T-helper 1 cell (primary cell): ENCODE results near the gene CYFIP2.
"Not testable (repeated sequence)": the region's sequence is repeated elsewhere in the genome, so short reads cannot be mapped to it uniquely, and the experiment has no call there.

Experiments
- DNase-seq, 5 donors: peaks; one replicate each; pipeline ENCODE4 v3.0.0-alpha.2; 2012 to 2020

Gene CYFIP2

DNA sequence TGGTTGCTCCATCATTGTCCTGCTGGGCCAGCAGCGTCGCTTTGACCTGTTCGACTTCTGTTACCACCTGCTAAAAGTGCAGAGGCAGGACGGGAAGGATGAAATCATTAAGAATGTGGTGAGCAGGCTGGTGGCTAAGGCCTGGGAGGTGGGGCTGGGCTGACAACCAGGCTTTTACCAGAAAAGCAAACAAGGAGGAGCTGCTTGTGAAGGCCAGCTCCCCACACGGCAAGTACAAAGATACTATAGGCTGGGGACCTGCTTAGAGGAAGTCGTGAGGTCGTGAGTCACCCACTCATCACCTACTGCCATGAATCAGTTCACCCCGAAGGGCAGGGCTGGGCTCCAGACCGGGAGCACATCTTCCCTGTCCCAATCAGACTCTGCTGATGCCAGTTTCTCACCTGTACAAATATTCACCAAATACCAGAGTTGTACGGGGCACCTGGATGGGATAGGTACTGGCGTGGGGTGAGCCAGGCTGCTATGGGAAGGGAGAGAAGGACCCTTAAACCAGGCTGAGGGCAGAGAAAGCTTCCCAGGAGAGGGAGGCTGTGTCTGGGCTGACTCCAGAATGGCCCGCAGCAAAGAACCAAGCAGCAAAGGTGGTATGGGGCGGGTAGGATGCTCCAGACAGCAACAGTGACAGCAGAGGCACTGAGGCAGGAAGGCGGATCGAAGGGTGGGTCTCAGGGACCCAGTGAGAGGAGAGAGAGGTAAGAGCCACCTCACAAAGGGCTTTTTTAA, 124.8 kb downstream of the CYFIP2 start:
- peak in 4 of 5 donors; percentile 14 to 81 (median 18) for DNase-seq

DNA sequence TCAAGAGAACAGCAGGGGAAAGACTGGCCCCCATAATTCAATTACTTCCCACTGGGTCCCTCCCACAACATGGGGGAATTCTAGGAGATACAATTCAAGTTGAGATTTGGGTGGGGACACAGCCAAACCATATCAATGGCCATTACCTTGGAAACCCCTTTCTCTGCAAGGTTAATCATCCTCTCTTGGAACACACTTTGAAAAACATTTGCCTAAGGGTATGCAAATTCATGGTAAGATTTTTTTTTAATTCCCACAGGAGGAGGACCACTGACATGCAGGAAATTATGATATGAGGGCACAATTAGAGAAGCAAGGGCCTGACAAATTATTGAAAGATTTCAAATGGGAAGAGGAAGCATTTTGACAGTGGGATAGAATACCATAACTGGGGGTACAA, 132.4 kb downstream of the CYFIP2 start:
- DNase-seq, result no peak

DNA sequence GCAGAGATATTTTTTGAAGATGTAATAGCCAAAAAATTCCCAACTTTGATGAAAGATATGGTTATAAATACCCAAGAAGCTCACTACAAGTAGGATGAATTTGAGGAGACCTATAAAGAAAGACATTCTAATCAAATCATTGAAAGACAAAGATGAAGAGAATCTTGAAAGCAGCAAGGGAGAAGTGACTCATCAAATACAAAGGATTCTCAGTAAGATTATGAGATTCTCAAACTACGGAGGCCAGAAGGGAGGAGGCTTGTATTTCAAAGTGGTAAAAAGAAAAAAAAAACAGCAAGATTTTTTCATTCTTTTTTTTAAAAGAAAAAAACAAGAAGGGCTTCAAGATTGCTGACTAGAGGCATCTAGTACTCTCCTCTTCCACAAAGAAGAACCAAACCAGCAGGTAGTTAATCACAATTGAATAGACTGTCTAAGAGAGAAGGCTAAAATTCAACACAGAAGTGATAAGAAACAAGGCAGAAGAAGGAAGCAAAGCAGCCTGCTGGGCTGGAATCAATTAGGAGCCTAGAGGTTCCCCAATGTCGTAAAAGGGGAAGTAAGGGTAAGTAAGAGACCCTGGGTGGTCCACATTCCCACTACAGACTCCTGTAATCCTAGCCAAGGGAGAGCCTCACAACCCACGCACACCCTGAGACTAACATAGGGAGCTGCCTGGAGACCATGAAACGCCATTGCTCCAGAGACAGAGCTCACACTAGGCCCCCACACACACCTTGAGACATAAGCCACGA, 135.0 kb downstream of the CYFIP2 start:
- DNase-seq, result peak in 1 of 5 donors; percentile 17

DNA sequence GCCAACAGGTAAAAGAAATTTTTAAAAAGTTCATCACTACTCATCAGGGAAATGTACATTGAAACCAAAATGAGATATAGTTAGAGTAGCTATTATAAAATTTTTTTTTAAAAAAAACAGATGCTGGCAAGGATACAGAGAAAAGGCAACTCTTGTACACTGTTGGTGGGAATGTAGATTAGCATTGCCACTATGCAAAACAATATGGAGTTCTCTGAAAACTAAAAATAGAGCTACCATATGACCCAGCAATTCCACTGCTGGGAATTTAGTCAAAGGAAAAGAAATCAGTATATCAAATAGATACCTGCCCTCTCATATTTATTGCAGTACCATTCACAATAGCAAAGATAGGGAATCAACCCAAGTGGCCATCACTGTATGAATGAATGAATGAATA, 149.9 kb downstream of the CYFIP2 start:
- DNase-seq, result no peak

DNA sequence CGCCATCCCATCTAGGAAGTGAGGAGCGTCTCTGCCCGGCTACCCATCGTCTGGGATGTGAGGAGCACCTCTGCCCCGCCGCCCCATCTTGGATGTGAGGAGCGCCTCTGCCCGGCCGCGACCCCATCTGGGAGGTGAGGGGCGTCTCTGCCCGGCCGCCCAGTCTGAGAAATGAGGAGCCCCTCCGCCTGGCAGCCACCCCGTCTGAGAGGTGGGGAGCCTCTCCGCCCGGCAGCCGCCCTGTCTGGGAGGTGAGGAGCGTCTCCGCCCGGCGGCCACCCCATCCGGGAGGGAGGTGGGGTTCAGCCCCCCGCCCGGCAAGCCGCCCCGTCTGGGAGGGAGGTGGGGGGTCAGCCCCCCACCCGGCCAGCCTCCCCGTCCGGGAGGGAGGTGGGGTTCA, 153.6 kb downstream of the CYFIP2 start:
- DNase-seq, result not testable (repeated sequence)

DNA sequence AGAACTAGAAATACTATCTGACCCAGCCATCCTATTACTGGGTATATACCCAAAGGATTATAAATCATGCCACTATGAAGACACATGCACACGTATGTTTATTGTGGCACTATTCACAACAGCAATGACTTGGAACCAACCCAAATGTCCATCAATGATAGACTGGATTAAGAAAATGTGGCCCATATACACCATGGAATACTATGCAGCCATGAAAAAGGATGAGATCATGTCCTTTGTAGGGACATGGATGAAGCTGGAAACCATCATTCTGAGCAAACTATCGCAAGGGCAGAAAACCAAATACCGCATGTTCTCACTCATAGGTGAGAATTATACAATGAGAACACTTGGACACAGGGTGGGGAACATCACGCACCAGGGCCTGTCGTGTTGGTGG, 164.0 kb downstream of the CYFIP2 start:
- not testable (repeated sequence) for DNase-seq

DNA sequence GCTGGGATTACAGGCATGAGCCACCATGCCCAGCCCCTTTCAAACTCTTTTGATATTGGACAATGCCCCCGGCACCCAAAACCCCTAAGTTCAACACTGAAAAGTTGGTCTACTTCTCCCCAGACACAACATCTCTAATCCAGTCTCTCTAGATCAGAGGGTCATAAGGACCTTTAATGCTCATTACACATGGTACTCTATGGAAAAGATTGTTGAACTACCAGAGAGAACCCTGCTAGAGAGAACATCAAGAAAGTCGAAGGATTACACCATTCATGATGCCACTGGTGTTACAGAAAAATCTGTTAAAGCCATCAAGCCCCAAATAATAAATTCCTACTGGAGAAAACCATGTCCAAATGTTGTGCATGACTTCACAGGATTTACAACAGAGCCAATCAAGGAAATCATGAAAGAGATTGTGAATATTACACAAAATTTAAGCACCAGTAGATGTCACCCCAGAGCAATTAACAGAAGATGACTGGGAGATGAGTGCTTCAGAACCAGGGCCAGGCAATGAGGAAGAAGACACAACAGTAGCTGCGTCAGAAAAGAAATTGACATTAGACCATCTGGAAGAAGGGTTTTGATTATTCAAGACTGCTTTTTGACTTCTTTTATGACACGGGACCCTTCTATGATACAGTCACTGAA, 165.7 kb downstream of the CYFIP2 start:
- DNase-seq, result peak in 2 of 5 donors; percentile 16 to 68

DNA sequence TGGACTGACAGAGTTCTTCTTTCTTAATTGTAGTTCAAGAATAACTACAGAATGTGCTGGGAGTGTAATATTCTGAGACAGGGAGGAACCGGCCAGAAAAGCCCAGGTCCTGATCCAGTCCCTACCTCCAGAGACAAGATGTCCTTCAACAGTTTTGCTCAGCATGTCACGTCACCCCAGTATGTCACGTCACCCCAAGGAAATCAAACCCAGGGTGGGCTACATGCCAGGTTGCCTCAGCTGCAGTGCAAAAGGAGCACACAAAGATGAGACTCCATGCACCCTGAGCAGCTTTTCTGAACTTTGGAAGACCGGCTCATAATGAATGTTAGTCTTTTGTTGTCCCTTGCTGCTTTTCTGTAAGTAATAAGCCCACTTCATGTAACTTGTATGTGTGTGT, 168.2 kb downstream of the CYFIP2 start:
- no peak for DNase-seq

DNA sequence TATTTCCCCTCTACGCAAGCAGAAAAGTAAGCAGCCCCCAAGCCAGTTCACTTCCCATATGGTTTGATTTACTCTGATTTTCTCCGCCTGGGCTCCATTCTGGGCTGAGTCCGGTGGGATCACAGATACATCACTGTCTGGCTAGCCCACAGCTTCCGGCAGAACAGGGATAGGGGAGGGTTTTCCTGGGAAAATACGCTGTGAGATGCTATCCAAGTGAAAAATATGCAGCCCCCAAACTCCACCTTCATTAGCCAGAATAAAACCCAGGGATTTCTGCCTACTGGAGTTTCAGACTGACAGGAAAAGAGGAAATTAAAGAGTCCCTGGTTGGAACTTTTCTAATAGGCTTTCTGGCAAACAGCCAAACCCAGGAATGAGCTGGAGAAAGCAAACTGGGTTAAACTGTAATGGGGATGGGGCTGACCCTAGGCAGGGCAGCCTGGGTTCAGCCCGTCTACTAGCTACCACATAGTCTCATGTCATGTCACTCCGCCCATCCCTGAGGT, 177.2 kb downstream of the CYFIP2 start:
- DNase-seq, result no peak

DNA sequence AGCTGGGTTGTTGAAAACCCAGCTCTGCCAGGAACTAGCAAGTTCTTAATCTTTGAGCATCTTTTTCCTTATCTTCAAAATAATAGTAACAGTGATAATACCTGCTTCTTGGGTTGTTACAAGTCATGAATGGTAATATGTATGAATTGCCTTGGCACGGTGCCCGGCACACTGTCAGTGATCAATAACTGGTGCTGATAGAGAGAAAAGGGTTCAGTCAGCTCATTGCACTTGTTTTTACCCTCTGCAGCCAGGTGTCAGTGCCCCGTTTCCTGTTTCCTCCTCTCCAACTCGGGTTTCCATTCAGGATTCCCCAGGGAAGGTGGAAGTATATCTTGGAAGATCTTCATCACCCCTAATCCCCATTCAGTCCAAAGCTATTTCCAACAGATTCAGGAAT, 178.3 kb downstream of the CYFIP2 start:
- DNase-seq, result no peak
